ENCODE results near the gene THAP4. TPM values are rescaled to one million over a fixed set of nuclear protein-coding genes. Genes with fewer than 3 reads are reported as not detected.
A peak's percentile ranks its signal among the peaks of the same experiment; 100 is the strongest.

The THAP4 gene
- total RNA-seq = 10 to 100 TPM; 31.9 to 34.3 TPM

- Mint-ChIP-seq H3K27me3 (no peaks in the 10 kb centered on the region), H3K4me3 (peak within 1 kb of the TSS; percentile 89), H3K36me3 (ENCODE audit: low read depth) (peaks cover 42% of the 10 kb centered on the region), H3K9me3 (peaks cover 4% of the 10 kb centered on the region), H3K27ac (peak within 1 kb of the TSS; percentile 85), H3K4me1 (peaks cover 48% of the 10 kb centered on the region)
- ChIA-PET POLR2A (interaction anchor here (0.6 to 4.1 kb wide), 13 partner anchors 9 to 1051 kb away, joined by 3 to 21 read pairs (median 6); partner anchors contain the start of genes CAPN10, D2HGDH, DTYMK and PASK), CTCF (interaction anchor here (0.6 to 1.9 kb wide), 8 partner anchors 21 to 488 kb away, joined by 3 to 10 read pairs (median 4); partner anchors contain the start of genes DTYMK and PASK)
- peak; percentile 81 for DNase-seq
Measured at GRCh38 chr2:241637018-241637794, at the start of gene THAP4, which contains the start of gene ATG4B. Gene THAP4 (minus strand): TSS chr2:241637158. CDS start chr2:241637017, 141 bp downstream. Gene ATG4B (plus strand): TSS chr2:241637693. CDS start chr2:241637715, 22 bp downstream.

DNA sequence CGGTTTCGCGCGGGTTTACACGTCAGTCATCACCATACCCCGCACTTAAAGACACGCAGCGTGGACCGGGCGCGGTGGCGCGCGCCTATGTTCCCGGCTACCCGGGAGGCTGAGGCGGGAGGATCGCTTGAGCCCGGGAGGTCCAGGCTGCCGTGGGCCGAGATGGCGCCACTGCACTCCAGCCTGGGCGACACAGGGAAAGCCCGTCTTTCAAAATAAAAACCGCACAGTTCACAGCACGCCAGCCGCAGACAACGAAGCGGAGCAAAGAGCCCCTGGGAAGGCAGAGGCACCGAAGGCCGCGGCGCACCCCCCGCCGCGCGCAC is 49.3 kb upstream of the THAP4 start:
- Mint-ChIP-seq H3K4me1 (peaks cover 42% of the 10 kb centered on the region), H3K4me3 (peak overlapping the region; percentile 82), H3K27me3 (no peaks in the 10 kb centered on the region), H3K27ac (peak overlapping the region; percentile 60), H3K9me3 (no peaks in the 10 kb centered on the region), H3K36me3 (ENCODE audit: low read depth) (peaks cover 24% of the 10 kb centered on the region)
- POLR2A ChIA-PET = interaction anchor here (0.7 to 6.0 kb wide), 28 partner anchors 8 to 1121 kb away, joined by 3 to 141 read pairs (median 5); partner anchors contain the start of genes ATG4B, D2HGDH, HDLBP and ING5
- CTCF ChIA-PET = interaction anchor here (0.8 to 5.5 kb wide), 11 partner anchors 8 to 537 kb away, joined by 3 to 54 read pairs (median 4); partner anchors contain the start of genes ATG4B, D2HGDH, ING5 and PASK
- no peak for DNase-seq

DNA sequence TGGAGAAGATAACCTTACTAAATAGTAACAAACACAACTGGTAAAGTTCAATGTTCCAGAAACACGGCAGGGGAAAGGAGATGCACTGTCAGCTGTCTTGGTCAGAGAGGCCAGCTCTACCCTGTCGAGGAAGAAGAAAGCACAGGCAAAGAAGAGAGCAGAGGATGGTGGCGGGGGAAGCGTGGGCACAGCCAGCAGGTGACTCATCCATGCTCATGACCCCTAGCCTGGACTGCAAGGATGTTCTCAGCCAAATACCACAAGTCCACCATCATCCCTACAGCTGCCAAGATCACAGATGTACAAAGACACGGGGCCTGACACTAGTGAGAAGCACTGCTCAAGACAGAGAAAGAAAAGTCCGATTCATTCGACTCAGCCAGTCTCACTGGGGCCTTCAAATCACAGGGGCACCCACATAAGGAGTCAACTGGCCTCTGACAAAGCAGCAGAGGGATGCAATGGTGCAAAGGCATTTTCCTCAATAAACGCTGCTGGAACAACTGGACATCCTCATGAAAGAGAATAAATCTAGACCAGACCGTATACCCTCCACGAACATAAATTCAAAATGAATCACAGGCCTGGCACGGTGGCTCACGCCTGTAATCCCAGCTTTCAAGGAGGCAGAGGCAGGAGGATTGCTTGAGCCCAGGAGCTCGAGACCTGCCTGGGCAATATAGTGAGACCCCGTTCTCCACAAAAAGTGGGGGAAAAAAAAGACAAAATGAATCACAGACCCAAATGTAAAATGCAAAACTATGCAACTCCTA is 44.1 kb upstream of the THAP4 start:
- POLR2A ChIA-PET = interaction anchor here (1.3 kb wide), 1 partner anchor 9 kb away, joined by 4 read pairs; no protein-coding TSS in a partner anchor
- no peak overlapping the region for H3K27ac Mint-ChIP-seq
- CTCF ChIA-PET = no interaction called here
- peaks cover 23% of the 10 kb centered on the region for H3K4me1 Mint-ChIP-seq
- no peaks in the 10 kb centered on the region for H3K9me3 Mint-ChIP-seq
- peaks cover 51% of the 10 kb centered on the region for H3K36me3 Mint-ChIP-seq (ENCODE audit: low read depth)
- no peak for DNase-seq
- no peak overlapping the region for H3K4me3 Mint-ChIP-seq
- no peaks in the 10 kb centered on the region for H3K27me3 Mint-ChIP-seq

GRCh38 chr2:241680044-241680443 is 43.1 kb upstream of the THAP4 start:
- DNase-seq = no peak
- H3K9me3 Mint-ChIP-seq = no peaks in the 10 kb centered on the region
- no peak overlapping the region for H3K27ac Mint-ChIP-seq
- H3K4me1 Mint-ChIP-seq = peaks cover 15% of the 10 kb centered on the region
- H3K27me3 Mint-ChIP-seq = no peaks in the 10 kb centered on the region
- H3K4me3 Mint-ChIP-seq = no peak overlapping the region
- ChIA-PET CTCF (no interaction called here), POLR2A (interaction anchor here (1.3 kb wide), 1 partner anchor 8 kb away, joined by 4 read pairs; no protein-coding TSS in a partner anchor)
- H3K36me3 Mint-ChIP-seq (ENCODE audit: low read depth) = peaks cover 58% of the 10 kb centered on the region

DNA sequence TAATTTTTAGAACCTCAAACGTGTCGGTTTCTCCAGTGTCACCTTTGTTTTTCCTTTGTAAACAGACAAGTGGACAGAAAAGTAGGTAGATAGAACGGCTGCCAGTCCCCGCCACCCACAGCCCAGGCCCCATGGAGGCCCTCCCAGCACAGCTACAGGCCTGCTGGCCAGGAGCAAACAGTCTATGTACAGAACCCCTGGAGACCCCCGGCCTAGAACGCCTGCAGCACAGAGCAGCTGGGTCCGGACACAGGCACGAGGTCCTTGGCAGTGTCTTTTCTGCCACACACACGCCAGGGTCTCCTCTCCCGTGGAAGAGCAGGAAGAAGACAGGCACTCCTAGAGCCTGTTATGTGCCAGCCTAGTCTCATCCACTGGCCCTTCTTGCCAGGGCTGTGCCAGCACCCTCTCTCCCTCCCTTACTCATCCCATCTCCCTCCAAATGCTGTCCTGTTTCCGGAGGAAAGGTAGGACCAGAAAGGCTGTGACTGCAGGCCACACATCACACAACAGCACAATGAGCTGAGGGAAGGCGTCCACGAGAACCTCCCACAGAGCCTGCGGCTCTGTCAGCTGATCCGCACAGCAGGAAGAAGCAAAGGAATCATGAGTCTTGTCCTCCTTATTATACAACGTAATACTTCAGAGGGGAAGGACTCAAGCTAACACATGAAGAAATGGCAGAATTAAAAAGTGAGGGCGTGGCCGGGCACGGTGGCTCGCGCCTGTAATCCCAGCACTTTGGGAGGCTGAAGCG is 42.0 kb upstream of the THAP4 start:
- no peak overlapping the region for H3K27ac Mint-ChIP-seq
- H3K9me3 Mint-ChIP-seq = no peaks in the 10 kb centered on the region
- H3K27me3 Mint-ChIP-seq = no peaks in the 10 kb centered on the region
- peaks cover 51% of the 10 kb centered on the region for H3K36me3 Mint-ChIP-seq (ENCODE audit: low read depth)
- no peak overlapping the region for H3K4me3 Mint-ChIP-seq
- ChIA-PET CTCF (interaction anchor here (0.9 kb wide), 1 partner anchor 8 kb away, joined by 3 read pairs; the partner anchor contains the start of gene DTYMK), POLR2A (interaction anchor here (1.8 kb wide), 1 partner anchor 8 kb away, joined by 7 read pairs; the partner anchor contains the start of gene DTYMK)
- peaks cover 9% of the 10 kb centered on the region for H3K4me1 Mint-ChIP-seq
- DNase-seq = no peak

DNA sequence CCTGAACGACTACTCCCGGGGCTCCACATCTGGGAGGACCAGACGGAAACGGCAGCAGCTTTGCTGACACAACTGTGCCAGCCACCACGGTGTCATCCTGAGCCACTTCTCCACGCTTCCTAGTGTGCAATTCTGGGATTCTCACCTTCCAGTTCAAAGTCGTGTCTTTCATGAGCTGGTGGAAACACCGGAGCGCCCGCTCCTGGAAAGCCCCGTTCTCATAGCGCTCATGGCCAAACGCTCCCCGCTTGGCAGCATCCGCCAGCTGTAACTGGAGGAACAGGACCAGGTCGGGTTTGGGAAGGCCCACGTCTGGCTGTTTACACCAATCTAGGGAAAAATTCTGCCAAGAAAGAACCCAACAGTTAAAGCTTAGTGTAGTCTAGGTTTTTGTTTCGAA is 41.3 kb upstream of the THAP4 start:
- ChIA-PET CTCF (interaction anchor here (0.9 kb wide), 1 partner anchor 8 kb away, joined by 3 read pairs; the partner anchor contains the start of gene DTYMK), POLR2A (interaction anchor here (1.8 kb wide), 1 partner anchor 9 kb away, joined by 7 read pairs; the partner anchor contains the start of gene DTYMK)
- peaks cover 15% of the 10 kb centered on the region for H3K4me1 Mint-ChIP-seq
- no peak for DNase-seq
- H3K9me3 Mint-ChIP-seq = no peaks in the 10 kb centered on the region
- H3K4me3 Mint-ChIP-seq = no peak overlapping the region
- peaks cover 49% of the 10 kb centered on the region for H3K36me3 Mint-ChIP-seq (ENCODE audit: low read depth)
- H3K27ac Mint-ChIP-seq = no peak overlapping the region
- no peaks in the 10 kb centered on the region for H3K27me3 Mint-ChIP-seq

DNA sequence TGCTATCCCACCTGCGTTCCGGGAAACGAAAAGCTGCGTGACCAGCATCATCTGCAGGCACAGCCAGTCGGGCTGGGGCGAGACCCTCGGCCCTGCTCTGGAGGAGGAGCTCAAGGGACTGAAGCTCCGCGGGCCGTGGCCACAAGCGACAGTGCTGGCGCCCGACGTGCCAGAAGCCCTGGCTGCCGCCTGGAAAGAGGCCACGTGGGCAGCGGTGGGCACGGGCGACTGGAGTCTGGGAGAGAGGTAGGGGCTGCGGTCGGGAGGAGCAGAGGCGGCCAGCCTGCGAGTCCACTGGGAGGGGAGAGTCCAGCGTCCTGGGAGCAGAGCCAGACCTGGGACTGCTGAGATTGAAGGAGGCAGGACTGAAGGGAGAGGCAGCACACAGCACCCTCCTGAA is 40.4 kb upstream of the THAP4 start:
- DNase-seq = no peak
- ChIA-PET POLR2A (interaction anchor here (1.8 kb wide), 1 partner anchor 10 kb away, joined by 7 read pairs; the partner anchor contains the start of gene DTYMK), CTCF (no interaction called here)
- Mint-ChIP-seq H3K36me3 (ENCODE audit: low read depth) (peaks cover 49% of the 10 kb centered on the region), H3K4me1 (peaks cover 21% of the 10 kb centered on the region), H3K9me3 (no peaks in the 10 kb centered on the region), H3K27ac (no peak overlapping the region), H3K27me3 (no peaks in the 10 kb centered on the region), H3K4me3 (no peak overlapping the region)

DNA sequence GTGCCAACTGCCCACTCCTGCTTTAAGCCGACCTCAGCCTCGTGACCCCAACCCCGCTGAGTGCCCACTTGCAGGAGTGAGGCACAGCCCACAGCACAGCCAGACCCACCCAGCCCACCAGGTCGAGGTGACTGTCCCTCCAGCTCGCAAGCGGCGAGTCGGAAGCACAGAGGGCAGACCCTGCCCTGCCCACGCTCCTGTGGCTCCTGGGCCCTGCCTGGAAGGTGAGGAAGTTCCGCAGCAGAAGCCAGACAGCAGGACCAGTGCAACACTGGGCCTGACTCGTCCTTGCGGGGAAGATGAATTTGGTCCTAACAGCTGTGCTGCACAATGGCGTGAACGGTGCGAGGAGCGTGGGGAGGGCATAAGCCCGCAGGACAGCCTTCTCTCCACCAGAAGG is 39.7 kb upstream of the THAP4 start:
- no peak for DNase-seq
- ChIA-PET POLR2A (no interaction called here), CTCF (no interaction called here)
- H3K9me3 Mint-ChIP-seq = no peaks in the 10 kb centered on the region
- H3K27me3 Mint-ChIP-seq = no peaks in the 10 kb centered on the region
- H3K27ac Mint-ChIP-seq = no peak overlapping the region
- peaks cover 19% of the 10 kb centered on the region for H3K4me1 Mint-ChIP-seq
- no peak overlapping the region for H3K4me3 Mint-ChIP-seq
- peaks cover 42% of the 10 kb centered on the region for H3K36me3 Mint-ChIP-seq (ENCODE audit: low read depth)

DNA sequence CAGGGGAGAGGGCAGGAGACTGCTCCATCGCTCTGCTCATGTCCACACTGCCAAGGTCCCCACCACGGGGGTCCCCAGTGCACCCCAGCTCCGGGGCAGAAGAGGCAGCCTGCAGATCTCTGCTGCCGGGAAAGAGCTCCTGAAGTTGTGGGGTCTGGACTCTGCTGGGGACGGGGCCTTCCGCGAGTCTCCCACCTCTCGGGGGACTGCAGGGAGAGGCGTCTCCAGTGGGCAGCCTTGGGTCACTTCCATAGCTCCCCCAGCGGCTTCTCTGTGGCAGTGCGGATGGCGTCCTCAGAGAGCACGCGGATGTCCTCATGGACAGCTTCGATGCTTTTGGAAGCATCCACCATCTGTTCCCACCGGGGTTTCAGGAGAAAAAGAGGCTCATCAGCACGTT is 38.9 kb upstream of the THAP4 start:
- no peak overlapping the region for H3K4me3 Mint-ChIP-seq
- peaks cover 17% of the 10 kb centered on the region for H3K4me1 Mint-ChIP-seq
- no peak for DNase-seq
- POLR2A ChIA-PET = interaction anchor here (1.4 kb wide), 1 partner anchor 11 kb away, joined by 7 read pairs; the partner anchor contains the start of gene DTYMK
- H3K27ac Mint-ChIP-seq = no peak overlapping the region
- H3K27me3 Mint-ChIP-seq = no peaks in the 10 kb centered on the region
- peaks cover 34% of the 10 kb centered on the region for H3K36me3 Mint-ChIP-seq (ENCODE audit: low read depth)
- no peaks in the 10 kb centered on the region for H3K9me3 Mint-ChIP-seq
- CTCF ChIA-PET = no interaction called here

DNA sequence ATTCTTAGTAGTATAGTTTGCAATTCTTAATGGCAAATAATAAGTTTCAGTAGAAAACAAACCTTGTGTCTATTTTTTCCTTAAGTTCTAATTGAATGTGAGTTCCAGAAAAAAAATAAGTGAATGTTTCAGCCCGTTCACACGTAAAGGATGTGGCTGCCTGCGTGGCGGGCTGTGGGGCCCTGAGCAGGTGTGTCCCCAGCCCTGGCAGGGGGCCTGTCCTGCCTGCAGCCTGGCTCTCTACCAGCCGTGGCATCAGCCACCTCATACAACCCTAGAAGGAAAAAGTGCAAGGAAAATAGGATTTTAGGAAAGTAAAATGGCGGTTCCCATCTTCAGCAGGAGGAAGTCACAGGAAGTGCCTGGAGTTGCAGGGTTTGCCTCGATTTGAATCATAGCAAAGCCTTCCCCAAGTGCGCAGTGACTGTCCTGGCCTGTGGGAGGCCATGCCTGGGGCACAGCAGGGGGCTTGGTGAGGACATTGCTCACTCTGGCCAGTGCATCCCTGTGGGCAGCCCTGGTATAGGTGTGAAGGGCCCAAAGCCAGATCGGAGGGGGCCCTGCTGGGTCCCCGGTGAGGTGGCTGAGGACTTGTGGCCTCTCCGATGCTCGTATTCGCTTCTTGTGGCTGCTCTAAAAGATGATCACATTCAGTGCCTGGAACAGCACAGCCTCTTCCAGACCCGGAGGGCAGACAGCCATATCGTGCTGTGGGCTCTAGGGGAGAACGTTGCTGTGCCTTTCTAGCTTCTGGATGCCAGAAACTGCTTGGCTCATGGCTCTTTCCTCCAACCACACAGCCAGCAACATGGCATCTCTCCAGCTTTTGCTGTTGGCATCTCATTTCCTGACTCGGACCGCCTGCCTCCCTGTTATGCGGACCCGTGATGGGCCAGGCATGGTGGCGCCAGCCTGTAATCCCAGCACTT is 37.1 kb upstream of the THAP4 start:
- Mint-ChIP-seq H3K27ac (no peak overlapping the region), H3K27me3 (no peaks in the 10 kb centered on the region), H3K36me3 (ENCODE audit: low read depth) (peaks cover 31% of the 10 kb centered on the region), H3K4me1 (peaks cover 13% of the 10 kb centered on the region), H3K4me3 (no peak overlapping the region), H3K9me3 (no peaks in the 10 kb centered on the region)
- no peak for DNase-seq
- ChIA-PET CTCF (no interaction called here), POLR2A (no interaction called here)

GRCh38 chr2:241673189-241673663 is 36.3 kb upstream of the THAP4 start:
- DNase-seq = no peak
- Mint-ChIP-seq H3K4me1 (peaks cover 13% of the 10 kb centered on the region), H3K36me3 (ENCODE audit: low read depth) (peaks cover 28% of the 10 kb centered on the region), H3K4me3 (no peak overlapping the region), H3K27me3 (no peaks in the 10 kb centered on the region), H3K27ac (no peak overlapping the region), H3K9me3 (no peaks in the 10 kb centered on the region)
- POLR2A ChIA-PET = interaction anchor here (1.5 kb wide), 1 partner anchor 14 kb away, joined by 4 read pairs; the partner anchor contains the start of gene DTYMK
- CTCF ChIA-PET = no interaction called here

Measured in activated CD4-positive, alpha-beta memory T cell treated with anti-CD3 and anti-CD28 coated beads, Interleukin-2, amount 10 ng/mL, durations not matched to agents 7 days and 5 days (primary cell).